GM21717 (cell line): ENCODE measurements around the gene TNPO3.
"Not testable (repeated sequence)": the region's sequence is repeated elsewhere in the genome, so short reads cannot be mapped to it uniquely, and the experiment has no call there.

Source experiments
- ATAC-seq: cut with Tn5 transposase; IDR thresholded peaks from one replicate; pipeline ENCODE4 v1.9.1; 2021; ENCODE audit warnings: mild to moderate bottlenecking, moderate library complexity; ENCODE audit not compliant: unreplicated experiment

Gene TNPO3

DNA sequence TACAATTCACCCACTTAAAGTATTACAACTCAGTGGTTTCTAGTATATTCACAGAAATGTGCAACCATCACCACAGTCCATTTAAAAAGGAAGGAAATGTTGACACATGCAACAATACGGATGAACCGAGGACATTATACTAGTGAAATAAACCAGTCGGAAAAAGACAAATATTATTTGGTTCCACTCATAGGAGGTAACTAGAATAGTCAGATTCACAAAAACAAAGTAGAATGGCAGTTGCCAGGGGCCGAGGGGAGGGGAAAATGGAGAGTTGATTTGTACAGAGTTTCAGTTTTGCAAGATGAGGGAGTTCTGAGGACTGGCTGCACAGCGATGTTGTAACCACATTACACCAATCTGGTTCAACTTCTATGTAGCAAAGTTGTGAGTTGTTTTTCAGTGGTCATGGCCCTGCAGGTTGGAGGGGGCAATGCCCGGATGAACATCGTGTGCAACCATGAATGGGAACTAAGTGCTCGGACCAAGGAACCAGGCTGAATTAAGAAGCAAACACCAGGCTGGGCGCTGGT lies 17.6 kb upstream of the TNPO3 start:
- ATAC-seq = no peak

DNA sequence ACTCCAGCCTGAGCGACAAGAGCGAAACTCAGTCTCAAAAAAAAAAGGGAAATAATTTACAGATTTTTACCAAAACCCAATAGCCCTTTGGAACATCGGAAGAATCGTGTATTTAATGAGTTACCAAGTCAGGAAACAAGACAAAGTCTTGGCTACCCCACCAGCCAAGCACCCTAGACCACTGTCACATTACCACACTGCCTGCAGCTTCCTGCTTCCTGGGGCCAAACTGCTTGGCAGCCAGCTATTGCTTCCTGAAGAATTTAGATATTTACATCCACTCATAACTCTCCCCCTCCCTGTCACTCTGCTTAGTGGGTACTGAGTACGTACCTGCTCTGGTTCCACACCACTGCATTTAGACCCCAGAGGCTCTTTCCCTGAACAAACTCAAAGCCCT lies 14.1 kb upstream of the TNPO3 start:
- no peak for ATAC-seq

DNA sequence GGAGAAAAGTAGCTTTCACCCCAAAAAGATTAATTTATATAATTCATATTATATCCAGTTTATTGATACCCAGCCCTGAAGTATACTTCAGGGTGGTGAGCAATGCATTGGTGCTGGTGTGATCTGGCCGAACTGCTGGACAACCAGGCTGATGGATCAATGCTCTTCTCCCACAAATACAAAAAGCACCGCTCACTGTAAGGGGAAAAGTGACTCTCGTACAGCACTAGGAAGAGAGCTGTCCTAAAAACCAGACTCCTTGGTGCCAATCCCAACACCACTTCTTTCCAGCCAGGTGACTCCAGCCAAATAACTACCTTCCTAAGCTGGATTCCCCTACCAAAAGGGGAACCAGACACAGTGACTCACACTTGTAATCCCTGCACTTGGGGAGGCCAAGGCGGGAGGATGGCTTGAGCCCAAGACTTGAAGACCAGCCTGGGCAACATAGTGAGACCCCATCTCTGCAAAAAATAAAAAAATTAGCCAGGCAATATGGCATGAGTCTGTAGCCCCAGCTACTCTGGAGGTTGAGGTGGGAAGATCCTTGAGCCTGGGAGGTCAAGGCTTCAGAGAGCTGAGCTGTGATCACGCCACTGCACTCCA lies 13.1 kb upstream of the TNPO3 start:
- no peak for ATAC-seq

DNA sequence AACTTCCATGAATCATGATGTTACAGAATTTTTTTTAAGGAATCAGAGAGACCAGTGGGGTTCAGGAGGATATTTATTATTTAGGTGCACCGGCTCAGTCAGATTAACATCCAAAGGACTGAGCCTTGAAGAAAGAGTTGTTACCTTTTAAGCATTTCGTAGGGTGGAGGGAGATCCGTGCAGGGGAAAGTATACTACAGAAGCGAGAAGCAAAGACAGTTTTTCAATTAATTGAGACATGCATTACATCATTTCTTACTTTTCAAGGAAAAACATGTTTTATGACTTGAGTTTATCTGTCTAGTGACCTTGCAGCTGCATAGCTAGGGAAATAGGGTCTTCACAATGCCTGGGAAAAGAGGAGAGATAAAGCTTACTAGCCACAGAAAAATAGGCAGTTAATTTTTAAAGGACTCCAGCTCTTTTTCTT lies 12.2 kb upstream of the TNPO3 start:
- not testable (repeated sequence) for ATAC-seq

DNA sequence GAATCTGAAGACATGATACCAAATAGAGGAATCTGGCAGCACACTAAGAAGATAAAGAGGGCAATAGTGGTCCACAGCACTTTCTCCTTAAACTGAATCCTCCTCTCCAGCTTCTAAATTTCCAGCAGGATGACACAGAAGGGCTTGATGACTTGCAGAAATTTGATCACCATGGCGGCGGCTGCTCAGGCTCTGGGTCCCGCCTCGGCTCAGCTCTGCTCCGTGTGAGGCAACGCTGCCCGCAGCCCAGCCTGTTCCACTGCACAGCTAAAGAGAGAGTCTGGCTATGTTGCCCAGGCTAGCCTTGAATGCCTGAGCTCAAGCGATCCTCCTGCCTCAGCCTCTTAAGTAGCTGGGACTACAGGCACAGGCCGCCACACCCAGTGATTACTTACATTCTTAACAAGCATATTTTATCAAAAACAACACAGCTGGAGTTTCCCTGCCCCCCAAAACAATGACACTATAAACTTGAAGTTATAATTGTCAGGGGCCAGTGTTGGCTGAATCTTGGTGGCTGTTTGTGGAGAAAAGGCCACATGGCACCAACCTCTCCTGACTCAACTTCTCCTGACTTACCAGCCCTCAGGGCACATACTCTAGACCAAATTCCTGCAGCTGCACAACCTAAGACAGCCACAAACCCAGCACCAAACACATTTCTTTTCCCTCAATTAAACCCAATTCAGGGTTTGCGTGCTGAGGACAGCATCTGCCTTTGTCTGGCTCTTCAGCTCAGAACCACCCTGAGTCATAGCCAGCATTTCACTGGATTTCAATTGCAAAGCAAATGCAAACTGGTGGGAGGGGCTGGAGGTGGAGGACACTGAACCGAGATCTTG lies 11.6 kb upstream of the TNPO3 start:
- no peak for ATAC-seq

DNA sequence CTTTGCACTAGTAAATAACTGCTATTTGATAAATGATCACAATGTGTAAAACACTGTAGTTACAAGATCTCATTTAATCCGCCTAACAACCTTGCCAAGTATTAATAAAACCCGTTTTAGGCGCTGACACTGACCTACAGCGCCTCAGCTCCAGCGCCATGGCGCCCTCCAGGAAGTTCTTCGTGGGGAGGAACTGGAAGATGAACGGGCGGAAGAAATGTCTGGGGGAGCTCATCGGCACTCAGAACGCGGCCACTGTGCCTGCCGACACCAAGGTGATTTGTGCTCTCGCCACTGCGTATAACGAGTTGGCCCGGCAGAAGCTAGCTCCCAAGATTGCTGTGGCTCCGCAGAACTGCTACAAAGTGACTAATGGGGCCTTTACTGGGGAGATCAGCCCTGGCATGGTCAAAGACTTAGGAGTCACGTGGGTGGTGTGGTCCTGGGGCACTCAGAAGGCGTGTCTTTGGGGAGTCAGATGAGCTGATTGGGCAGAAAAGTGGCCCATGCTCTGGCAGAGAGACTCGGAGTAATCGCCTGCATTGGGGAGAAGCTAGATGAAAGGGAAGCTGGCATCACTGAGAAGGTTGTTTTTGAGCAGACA lies 1.1 kb upstream of the TNPO3 start:
- no peak for ATAC-seq

DNA sequence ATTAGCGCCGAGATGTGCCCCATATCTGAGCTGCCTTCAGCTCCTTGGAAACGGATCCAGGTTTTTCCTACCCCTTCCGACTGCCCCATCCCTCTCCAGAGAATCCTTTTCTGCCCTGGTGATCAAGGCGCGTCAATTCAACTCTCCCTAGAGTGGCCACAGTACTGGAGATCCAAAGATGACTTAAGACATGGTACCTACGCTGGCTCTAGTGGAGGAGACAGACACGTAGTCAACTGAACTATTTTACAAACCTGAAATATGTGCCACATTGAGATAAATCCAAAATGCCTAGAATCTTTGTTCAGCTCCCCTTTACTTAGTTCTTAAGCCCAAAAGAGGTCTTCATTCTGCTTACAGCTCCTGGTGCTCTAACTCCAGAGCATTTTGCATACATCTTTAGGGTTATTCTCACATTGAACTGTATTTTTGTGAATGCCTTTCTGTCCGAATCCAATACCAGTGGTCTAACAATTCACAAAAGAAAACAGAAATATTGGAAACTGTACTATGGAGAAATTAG lies 444 bp upstream of the TNPO3 start:
- peak; percentile 24 for ATAC-seq

DNA sequence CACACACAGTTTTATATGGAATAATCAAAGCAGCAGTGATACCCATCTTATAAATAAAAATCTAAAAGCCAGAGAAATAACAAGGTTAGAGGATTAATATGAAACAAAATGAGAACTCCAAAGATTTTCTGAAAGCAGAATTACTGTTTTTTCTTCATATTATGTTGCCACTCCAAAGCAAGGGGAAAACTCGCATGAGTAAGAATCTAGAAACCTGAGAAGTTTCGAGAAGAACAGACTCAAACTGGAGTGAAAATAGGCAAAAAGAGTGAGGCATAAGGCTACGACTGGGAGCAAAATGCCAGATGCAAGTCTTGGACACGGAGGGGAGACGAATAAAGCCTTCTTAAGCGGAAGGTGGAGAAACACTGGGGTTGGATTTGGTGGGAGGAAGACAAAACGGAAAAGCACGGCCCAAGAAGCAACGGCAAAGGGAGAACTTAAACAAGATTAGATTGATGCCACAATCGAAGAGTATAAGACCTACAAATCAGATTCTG lies 923 bp downstream of the TNPO3 start:
- ATAC-seq = no peak

DNA sequence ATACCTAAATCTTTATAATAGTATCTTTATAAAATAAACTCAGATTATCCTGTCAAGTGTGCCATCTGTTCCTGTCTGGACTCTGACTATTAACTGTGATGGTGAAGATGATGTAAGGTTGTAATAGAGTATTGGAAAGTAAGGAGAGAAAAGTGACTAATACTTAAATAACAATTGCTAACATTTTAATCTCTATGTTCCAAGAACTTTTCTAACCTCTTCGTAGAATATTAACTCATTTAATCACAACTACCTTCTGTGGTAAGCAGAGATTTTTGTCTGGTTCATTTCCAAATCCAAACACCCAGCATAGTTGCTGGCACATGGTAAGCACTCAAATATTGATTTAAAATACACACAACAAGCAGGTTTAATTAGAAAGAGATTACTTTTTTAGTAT lies 2.5 kb downstream of the TNPO3 start:
- no peak for ATAC-seq

DNA sequence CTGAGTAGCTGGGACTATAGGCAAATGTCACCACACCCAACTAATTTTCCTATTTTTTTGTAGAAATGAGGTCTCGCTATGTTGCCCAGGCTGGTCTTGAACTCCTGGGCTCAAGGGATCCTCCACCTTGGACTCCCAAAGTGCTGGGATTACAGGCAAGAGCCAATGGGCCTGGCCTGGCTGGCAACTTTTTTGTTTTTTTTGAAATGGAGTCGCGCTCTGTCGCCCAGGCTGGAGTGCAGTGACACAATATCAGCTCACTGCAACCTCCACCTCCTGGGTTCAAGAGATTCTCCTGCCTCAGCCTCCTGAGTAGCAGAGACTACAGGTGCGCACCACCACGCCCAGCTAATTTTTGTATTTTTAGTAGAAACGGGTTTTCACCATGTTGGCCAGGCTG lies 3.5 kb downstream of the TNPO3 start:
- not testable (repeated sequence) for ATAC-seq

DNA sequence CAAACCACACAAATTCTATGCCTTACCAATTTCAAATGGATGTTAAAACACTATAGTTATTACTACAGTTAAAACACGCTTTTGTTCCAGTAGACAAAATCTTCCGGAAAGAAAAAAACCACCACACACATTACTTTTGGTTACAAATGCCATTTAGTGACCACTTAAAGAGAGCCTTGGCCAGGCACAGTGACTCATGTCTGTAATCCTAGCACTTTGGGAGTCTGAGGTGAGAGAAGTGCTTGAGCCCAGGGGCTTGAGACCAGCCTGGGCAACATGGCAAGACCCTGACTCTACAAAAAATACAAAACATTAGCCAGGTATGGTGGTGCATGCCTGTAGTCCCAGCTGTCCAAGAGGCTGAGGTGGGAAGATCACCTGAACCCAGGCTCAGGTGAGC lies 7.2 kb downstream of the TNPO3 start:
- no peak for ATAC-seq

DNA sequence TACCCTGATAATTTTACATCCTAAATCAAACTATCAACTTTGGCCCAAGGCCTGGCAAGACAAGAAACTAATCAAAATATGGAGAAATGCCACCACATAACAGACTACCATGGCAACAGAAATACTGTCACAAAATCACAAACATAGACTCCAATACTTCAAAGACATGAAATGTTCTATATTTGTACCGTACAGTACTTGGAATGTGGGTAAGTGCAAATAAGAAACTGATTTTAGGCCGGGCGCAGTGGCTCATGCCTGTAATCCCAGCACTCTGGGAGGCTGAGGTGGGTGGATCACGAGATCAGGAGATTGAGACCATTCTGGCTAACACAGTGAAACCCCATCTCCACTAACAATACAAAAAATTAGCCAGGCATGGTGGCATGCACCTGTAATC lies 9.2 kb downstream of the TNPO3 start:
- ATAC-seq = no peak

DNA sequence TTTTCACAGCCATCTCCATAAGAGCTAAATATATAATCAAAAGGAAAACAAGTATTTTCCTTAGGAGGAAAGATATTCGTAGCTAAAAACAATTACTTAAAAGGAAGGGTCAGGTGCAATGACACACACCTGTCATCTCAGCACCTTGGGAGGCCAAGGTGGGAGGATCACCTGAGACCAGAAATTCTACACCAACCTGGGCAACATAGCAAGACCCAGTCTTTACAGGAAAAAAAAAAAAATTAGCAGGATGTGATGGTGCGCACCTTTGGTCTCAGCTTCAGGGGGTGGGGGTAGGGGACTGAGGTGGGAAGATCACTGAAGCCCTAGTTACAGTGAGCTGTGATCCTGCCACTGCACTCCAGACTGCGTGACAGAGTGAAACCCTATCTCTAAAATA lies 11.9 kb downstream of the TNPO3 start:
- no peak for ATAC-seq

DNA sequence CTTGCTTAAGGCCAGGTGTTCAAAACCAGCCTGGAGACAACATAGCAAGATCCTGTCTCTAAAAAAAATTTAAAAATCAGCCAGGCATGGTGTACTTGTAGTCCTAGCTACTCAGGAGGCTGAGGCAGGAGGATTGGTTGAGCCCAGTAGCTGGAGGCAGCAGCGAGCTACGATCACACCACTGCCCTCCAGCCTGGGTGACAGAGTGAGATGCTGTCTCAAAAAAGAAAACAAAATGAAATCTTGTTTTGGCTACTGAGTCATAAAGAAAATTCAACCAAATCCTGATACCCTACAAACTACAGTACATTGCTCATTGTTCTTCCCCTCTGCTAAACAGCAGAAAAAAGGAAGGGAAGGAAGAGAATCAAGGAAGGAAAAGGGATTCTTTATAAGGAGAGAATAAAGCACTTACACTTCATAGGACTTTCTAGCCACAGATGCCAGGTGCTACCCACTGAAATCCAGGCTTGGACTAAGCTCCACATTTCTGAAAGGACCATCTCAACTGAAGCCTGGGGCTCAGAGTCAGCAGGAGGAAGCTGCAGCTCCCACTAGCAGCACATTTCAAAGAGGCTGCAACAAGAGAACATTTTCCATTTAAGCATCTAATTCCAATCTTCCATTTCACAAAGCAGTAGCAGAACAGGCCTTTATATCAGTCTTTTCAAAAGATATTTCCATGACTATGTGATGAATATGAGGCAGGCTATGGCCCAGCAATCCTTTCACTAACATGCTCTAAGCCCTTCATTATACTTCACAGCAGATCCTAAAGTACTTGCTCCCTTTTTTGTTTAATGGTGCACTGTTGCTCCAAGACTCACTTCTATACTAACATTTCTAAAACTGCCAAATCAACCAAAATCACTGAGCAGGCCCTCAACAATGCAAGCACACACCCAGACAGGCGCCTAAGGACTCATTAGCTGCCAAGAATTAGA lies 13.5 kb downstream of the TNPO3 start:
- ATAC-seq = no peak

DNA sequence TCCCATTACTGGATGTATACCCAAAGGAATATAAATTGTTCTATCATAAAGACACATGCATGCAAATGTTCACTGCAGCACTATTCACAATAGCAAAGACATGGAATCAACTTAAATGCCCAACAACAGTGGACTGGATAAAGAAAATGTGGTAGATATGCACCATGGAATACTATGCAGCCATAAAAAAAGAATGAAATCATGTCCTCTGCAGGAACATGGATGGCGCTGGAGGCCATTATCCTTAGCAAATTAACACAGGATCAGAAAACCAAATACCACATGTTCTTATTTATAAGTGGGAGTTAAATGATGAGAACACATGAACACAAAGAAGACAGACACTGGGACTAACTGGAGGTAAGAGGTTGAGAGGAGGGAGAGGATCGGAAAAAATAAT lies 16.4 kb downstream of the TNPO3 start:
- ATAC-seq = not testable (repeated sequence)

DNA sequence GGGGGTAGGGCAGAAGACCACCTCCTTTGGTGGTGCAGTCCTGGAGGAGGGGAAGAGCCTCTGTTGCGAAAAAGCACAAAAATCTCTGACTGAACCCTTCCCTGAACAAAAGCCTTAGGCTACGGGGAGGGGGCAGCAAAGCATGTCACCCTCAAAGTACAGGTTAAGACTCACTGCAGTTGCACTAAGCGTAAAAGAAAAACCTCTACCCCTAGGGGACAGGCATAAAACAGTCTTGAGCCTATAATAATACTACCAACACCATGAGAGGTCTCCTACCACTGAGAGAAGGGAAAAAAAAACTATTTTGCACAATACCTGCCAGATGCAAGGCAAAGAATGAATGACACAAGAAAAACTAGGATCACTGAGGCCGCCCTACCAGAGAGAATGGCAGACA lies 17.3 kb downstream of the TNPO3 start:
- no peak for ATAC-seq

DNA sequence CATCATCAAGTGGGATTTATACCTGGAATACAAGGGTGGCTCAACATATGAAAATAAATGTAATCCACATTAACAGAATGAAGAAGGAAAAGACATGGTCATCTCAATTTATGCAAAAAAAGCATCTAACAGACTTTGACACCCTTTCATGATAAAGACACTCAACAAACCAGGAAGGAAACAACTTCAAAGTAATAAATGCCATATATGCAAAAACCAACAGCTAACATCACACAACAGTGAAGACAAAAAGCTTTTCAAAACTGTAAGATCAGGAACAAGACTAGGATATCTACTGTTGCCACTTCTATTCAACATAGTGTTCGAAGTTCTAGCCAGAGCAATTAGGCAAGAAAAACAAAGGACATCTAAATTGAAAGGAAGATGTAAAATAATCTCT lies 22.9 kb downstream of the TNPO3 start:
- ATAC-seq = no peak

DNA sequence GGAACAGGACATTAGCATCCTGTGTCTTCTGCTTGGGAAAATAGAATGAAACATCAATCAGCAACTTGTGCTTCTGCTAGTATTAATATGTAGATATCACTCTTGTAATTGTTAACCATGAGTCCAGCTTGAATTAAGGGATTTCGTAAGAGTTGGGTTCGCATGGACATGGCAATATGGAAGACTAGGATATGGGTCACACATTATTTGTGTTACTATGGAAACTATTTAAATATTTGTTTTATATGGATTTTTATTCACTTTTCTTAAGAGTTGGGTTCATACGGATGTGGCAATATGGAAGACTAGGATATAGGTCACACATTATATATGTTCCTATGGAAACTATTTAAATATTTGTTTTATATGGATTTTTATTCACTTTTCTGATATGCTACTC lies 24.5 kb downstream of the TNPO3 start:
- no peak for ATAC-seq

DNA sequence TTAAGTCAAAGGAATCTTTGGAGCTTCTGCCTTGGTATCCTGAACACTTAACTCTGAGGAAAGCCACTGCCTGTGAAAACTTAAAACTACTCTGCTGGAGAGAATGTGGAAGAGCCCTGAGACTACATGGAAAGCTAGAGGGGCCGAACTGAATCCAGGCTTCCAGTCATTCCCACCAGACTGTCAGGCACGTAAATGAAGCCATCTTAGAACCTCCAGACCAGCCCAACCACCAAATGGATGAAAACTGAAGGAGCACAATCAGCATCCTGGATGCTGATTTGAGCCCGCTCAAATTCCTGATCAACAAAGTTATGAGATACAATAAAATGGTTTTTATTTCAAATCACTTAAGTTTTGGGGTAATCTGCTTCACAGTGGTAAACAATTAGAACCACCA lies 30.8 kb downstream of the TNPO3 start:
- ATAC-seq = no peak

DNA sequence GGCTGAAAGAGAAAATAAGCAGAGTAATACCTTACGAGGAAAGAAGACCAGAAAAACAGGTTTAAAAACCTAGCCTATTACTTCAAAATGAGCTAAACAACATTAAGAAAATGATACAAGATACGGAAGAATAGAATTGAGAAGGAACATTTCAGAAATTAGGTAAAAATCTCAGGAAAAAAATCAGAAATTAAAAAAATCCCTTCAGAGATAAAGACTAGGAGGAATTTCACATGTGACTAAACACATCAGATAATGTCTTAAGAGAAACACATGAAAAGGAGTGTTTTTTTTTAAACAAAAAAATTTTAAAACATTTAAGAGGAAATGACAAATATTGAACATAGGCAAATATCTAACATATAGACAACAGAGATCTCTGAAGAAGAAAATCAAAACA lies 33.3 kb downstream of the TNPO3 start:
- ATAC-seq = no peak
